Fibroblast of the aortic adventitia (primary cell): Measurements from ENCODE around the gene NXPH2. TPM values are rescaled to one million over a fixed set of nuclear protein-coding genes. Genes with fewer than 3 reads are reported as not detected.

ENCODE experiments used
- DNase-seq: peaks from one replicate; pipeline ENCODE4 v3.0.0-alpha.2; 2010; ENCODE audit warnings: low read depth
- H3K4me3 ChIP-seq: 2 replicates; pipeline ENCODE4 v1.5.1; 2011; ENCODE audit warnings: low read depth, mild to moderate bottlenecking, control low read depth, low read length, moderate library complexity
- CTCF ChIP-seq: IDR thresholded peaks from 2 replicates; pipeline ENCODE4 v1.5.1; 2011; ENCODE audit warnings: mild to moderate bottlenecking, low read length, control low read depth, inconsistent platforms; ENCODE audit not compliant: insufficient read depth
- total RNA-seq: library from RNA; depleted of rRNA; stranded (reverse); fragments of >200 nt; gene quantifications from 2 replicates; pipeline ENCODE4 v1.2.3, GENCODE V29; 2012; ENCODE audit warnings: low replicate concordance

Gene NXPH2
- total RNA-seq, 1 donor, result not detected

GRCh38 chr2:138637061-138637460 lies 143.1 kb downstream of the NXPH2 start:
- no peak for TF ChIP-seq CTCF
- no peak overlapping the region for H3K4me3 ChIP-seq
- DNase-seq, result no peak

DNA sequence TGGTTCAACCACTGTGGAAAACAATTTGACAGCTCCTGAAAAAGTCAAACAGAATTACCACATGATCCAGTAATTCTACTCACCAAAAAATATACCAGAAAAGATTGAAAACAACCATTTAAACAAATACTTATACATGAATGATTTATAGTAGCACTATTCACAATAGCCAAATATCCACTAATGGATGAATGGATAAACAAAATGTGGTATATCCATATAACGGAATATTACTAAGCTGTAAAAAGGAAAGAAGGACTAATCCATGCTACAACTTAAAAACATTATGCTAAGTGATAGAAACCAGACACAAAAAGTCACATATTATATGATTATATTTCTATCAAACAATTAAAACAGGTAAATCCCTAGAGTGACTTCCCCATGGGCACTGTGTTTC lies 147.1 kb downstream of the NXPH2 start:
- DNase-seq, result no peak
- TF ChIP-seq CTCF, result no peak
- H3K4me3 ChIP-seq, result no peak overlapping the region

DNA sequence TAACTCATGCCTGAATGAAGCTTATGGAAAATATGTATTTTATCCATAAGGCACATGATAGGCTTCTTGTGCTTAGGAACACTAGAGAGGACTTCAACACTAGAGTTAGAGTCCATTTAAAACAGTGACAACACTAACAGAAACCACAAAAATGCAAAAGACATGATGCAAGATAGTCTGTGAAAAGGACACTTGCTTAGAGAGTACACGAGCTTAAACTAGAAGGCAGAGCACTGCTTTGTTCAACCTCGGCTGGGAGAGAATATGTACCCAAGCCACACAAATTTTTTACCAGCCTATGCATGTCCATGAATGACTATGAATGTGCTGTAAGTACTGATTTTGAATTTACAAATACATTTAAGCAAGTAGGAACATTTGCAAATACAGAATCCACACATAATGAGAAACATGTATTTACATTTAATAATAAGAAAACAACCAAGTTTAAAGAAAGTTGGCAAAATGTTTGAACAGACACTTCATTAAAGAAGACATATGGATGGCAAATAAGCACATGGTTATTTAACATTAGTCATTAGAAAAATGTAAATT lies 148.0 kb downstream of the NXPH2 start:
- peak; percentile 34 for DNase-seq
- H3K4me3 ChIP-seq, result no peak overlapping the region
- TF ChIP-seq CTCF, result no peak

DNA sequence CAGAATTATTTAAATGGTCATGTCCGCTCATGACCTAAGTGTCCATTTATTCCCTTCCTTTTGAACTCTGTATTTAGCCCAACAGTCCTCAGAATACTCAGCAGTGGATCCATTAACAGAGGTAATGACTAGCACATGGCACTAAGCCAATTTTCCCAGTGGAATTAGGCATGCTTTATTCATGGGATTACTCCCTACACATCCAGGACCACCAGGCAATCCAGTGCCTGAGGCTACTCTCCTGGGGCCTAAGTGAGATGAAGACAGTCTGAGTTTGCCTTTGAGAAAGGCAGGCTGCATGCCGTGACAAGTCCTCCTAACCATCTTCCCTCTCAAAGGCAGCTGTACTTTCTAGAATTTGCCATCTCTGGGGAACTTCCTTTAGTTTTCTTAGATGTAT lies 150.0 kb downstream of the NXPH2 start:
- TF ChIP-seq CTCF, result no peak
- H3K4me3 ChIP-seq, result no peak overlapping the region
- DNase-seq, result no peak

- H3K4me3 ChIP-seq, result no peak overlapping the region
- no peak for DNase-seq
- no peak for TF ChIP-seq CTCF
These were observed 154.0 kb downstream of the NXPH2 start for GRCh38 chr2:138626148-138626547.

GRCh38 chr2:138622613-138623012 lies 157.6 kb downstream of the NXPH2 start:
- DNase-seq, result no peak
- no peak overlapping the region for H3K4me3 ChIP-seq
- no peak for TF ChIP-seq CTCF

GRCh38 chr2:138621139-138621538 lies 159.1 kb downstream of the NXPH2 start:
- no peak for TF ChIP-seq CTCF
- DNase-seq, result no peak
- H3K4me3 ChIP-seq, result no peak overlapping the region
